Keratinocyte (primary cell): ENCODE data around the gene NLRX1. TPM values are rescaled to one million over a fixed set of nuclear protein-coding genes. Genes with fewer than 3 reads are reported as not detected.

Experiments used
- DNase-seq: peaks from one replicate; pipeline ENCODE4 v3.0.0-alpha.2; 2011; ENCODE audit warnings: low read depth, missing footprints, low spot score
- FAIRE-seq: peaks from 2 replicates; lab custom pipeline; 2011; peaks lifted over from hg19 to GRCh38; lab: Jason Lieb, UNC
- H2AFZ ChIP-seq: 2 replicates; pipeline ENCODE4 v1.6.0; 2012; ENCODE audit warnings: low read length, control low read depth, inconsistent platforms; ENCODE audit not compliant: control insufficient read depth
- H3K27ac ChIP-seq: 2 replicates; pipeline ENCODE4 v1.5.1; 2011; ENCODE audit warnings: low read length; ENCODE audit not compliant: control insufficient read depth, insufficient read depth
- H3K27me3 ChIP-seq: 3 replicates; pipeline ENCODE4 v1.6.0; 2011; ENCODE audit warnings: low read length; ENCODE audit not compliant: control insufficient read depth, insufficient read depth; ENCODE audit errors: extremely low read depth
- H3K36me3 ChIP-seq, 2 experiments: 2 replicates in 1 of 2; 3 replicates in 1 of 2; pipeline ENCODE4 v1.5.1; 2011; ENCODE audit warnings: low read length in 2 of 2, mild to moderate bottlenecking in 1 of 2; ENCODE audit not compliant: control insufficient read depth in 2 of 2, insufficient read depth in 2 of 2; ENCODE audit errors: extremely low read depth in 1 of 2
- H3K4me1 ChIP-seq: 3 replicates; pipeline ENCODE4 v1.5.1; 2011; ENCODE audit warnings: low read length; ENCODE audit not compliant: control insufficient read depth, insufficient read depth; ENCODE audit errors: extremely low read depth
- H3K4me2 ChIP-seq: 3 replicates; pipeline ENCODE4 v1.6.0; 2011; ENCODE audit warnings: low read depth, low read length; ENCODE audit not compliant: control insufficient read depth, insufficient read depth; ENCODE audit errors: extremely low read depth
- H3K4me3 ChIP-seq, 3 experiments: fragments of 200-600 bp in 1 of 3; sonication (generic) in 1 of 3; 2 replicates in 2 of 3; 3 replicates in 1 of 3; pipeline ENCODE4 v1.5.1; 2011 to 2016; ENCODE audit warnings: low read length in 3 of 3, mild to moderate bottlenecking in 3 of 3, control low read depth in 2 of 3, inconsistent platforms in 1 of 3, low read depth in 1 of 3, mixed read lengths in 1 of 3, mixed run types in 1 of 3, moderate library complexity in 1 of 3; ENCODE audit not compliant: control insufficient read depth in 2 of 3, insufficient read depth in 2 of 3; ENCODE audit errors: extremely low read depth in 1 of 3
- H3K79me2 ChIP-seq: 2 replicates; pipeline ENCODE4 v1.6.0; 2012; ENCODE audit warnings: low read length; ENCODE audit not compliant: control insufficient read depth, insufficient read depth
- H3K9ac ChIP-seq: 3 replicates; pipeline ENCODE4 v1.6.0; 2011; ENCODE audit warnings: low read length; ENCODE audit not compliant: control insufficient read depth, insufficient read depth; ENCODE audit errors: extremely low read depth
- H3K9me1 ChIP-seq: 3 replicates; pipeline ENCODE4 v1.6.0; 2011; ENCODE audit warnings: low read length; ENCODE audit not compliant: control insufficient read depth, insufficient read depth; ENCODE audit errors: extremely low read depth
- H3K9me3 ChIP-seq: 2 replicates; pipeline ENCODE4 v1.5.1; 2012; ENCODE audit warnings: low read depth, low read length; ENCODE audit not compliant: control insufficient read depth
- H4K20me1 ChIP-seq: 3 replicates; pipeline ENCODE4 v1.6.0; 2011; ENCODE audit warnings: low read length; ENCODE audit not compliant: control insufficient read depth, insufficient read depth; ENCODE audit errors: extremely low read depth
- EZH2 ChIP-seq: IDR thresholded peaks from one replicate; pipeline ENCODE4 v1.6.1; 2012; ENCODE audit warnings: inconsistent platforms, mild to moderate bottlenecking, low read length, moderate library complexity
- dilution Hi-C: fragments of 300-500 bp; cut with MboI; formaldehyde crosslinking; loops from one replicate; pipeline ENCODE4 v1.7.0; 2020; ENCODE audit warnings: low sequenced_read_pairs; ENCODE audit not compliant: extremely low pct_ligation_motif_present
- polyA plus RNA-seq, 5 experiments: library from polyadenylated mRNA; depleted of rRNA in 3 of 5; stranded (reverse) in 3 of 5; stranded (forward) in 1 of 5; unstranded in 1 of 5; fragments of >200 nt; gene quantifications; 1 replicate in 1 of 5; 2 replicates in 3 of 5; 3 replicates in 1 of 5; pipeline versions ENCODE4 v1.2.1 to v1.2.3, GENCODE V29; 2011 to 2012; ENCODE audit warnings: missing spikeins in 2 of 5, low read depth in 1 of 5, low replicate concordance in 1 of 5
- TF ChIP-seq, protein P1 (sequence below), 3 experiments: IDR thresholded peaks in 1 of 3; conservative IDR thresholded peaks in 1 of 3; optimal IDR thresholded peaks in 1 of 3; 2 replicates in 2 of 3; 3 replicates in 1 of 3; pipeline versions ENCODE3 to v1.5.1; 2011; ENCODE audit warnings: low read length in 3 of 3, mild to moderate bottlenecking in 3 of 3, moderate library complexity in 2 of 3, control low read depth in 1 of 3, inconsistent platforms in 1 of 3; ENCODE audit not compliant: insufficient read depth in 2 of 3; ENCODE audit errors: extremely low read depth in 1 of 3

The NLRX1 gene
- polyA plus RNA-seq, 1 donor (not counting 4 experiments of a cell fraction or from before 2014, with no cell fraction given): 8.1 TPM

DNA sequence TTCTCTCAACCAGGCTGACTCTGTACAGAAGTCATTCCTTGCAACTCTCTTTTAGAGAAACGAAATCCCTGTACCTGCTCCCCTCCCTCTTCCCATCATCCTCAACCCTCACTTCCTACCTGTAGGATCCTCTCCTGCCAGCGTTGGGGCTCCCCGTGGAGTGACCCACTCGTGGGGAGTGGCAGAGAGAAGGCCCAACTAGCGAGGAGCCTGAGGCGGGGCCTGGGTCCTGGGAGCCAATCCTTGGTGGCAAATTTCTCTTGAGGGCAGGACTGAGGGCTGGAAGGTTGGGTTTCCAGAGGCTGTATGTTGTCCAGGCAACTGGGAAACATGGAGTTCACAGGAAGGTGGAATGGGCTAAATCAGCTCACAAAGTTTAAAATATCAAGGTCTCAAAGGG is 27.2 kb downstream of the NLRX1 start:
- Histone ChIP-seq H3K4me2 (no peak overlapping the region), H3K9me3 (no peaks in the 10 kb centered on the region), H3K4me3 (no peak overlapping the region), H2AFZ (no peak overlapping the region), H3K9ac (no peak overlapping the region), H3K4me1 (no peaks in the 10 kb centered on the region), H3K9me1 (no peaks in the 10 kb centered on the region), H3K36me3 (no peaks in the 10 kb centered on the region), H4K20me1 (no peaks in the 10 kb centered on the region), H3K79me2 (no peaks in the 10 kb centered on the region), H3K27ac (no peak overlapping the region), H3K27me3 (no peaks in the 10 kb centered on the region)
- DNase-seq: no peak
- TF ChIP-seq, protein P1, sequence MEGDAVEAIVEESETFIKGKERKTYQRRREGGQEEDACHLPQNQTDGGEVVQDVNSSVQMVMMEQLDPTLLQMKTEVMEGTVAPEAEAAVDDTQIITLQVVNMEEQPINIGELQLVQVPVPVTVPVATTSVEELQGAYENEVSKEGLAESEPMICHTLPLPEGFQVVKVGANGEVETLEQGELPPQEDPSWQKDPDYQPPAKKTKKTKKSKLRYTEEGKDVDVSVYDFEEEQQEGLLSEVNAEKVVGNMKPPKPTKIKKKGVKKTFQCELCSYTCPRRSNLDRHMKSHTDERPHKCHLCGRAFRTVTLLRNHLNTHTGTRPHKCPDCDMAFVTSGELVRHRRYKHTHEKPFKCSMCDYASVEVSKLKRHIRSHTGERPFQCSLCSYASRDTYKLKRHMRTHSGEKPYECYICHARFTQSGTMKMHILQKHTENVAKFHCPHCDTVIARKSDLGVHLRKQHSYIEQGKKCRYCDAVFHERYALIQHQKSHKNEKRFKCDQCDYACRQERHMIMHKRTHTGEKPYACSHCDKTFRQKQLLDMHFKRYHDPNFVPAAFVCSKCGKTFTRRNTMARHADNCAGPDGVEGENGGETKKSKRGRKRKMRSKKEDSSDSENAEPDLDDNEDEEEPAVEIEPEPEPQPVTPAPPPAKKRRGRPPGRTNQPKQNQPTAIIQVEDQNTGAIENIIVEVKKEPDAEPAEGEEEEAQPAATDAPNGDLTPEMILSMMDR (optimal IDR thresholded peaks at IDR 0.05 in 1 of 3, IDR thresholded peaks at IDR 0.05 in 1 of 3, conservative IDR thresholded peaks at IDR 0.05 in 1 of 3; ENCODE audit: extremely low read depth in 1 of 3, insufficient read depth in 2 of 3, low read length in 3 of 3): no peak
- no peak for TF ChIP-seq EZH2
- dilution Hi-C loops: no loop called here
- no peak for FAIRE-seq

DNA sequence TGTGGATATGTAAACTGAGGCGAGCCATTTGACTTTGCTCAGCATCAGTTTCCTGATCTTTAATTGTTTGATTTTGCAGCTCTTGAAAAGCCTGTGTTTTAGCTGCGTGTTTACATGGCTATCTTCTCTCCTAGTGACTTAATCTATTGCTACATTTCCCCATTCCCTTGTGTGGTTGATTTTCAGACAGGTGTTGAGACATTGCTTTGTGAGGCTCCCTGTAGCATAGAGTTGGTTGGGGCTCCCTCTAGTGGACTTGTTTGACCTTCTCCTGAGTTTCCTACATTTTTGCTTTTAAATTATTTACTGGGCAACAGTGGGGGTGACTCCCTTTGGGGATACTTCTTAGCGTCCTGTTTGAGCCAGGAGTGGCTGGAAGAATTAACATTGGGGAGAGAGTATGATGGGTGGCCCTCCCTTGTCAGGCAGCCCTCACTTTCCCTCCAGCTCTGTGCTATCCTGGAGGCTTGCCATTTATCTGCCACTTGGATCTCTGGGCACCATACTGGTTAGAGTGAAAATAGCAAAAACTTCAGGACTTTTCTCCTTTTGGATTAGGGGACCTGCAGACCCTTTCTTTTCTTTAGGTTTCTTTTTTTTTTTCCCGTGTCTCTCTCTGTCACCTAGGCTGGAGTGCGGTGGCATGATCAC is 28.4 kb downstream of the NLRX1 start:
- H3K9me1 ChIP-seq: no peaks in the 10 kb centered on the region
- no peak overlapping the region for H2AFZ ChIP-seq
- no peaks in the 10 kb centered on the region for H3K27me3 ChIP-seq
- H3K9me3 ChIP-seq: no peaks in the 10 kb centered on the region
- H3K79me2 ChIP-seq: no peaks in the 10 kb centered on the region
- no peaks in the 10 kb centered on the region for H4K20me1 ChIP-seq
- no peak overlapping the region for H3K27ac ChIP-seq
- FAIRE-seq (peak; percentile 74), DNase-seq (no peak)
- dilution Hi-C loops: no loop called here
- no peaks in the 10 kb centered on the region for H3K4me1 ChIP-seq
- no peaks in the 10 kb centered on the region for H3K36me3 ChIP-seq
- no peak overlapping the region for H3K9ac ChIP-seq
- TF ChIP-seq, protein P1 (optimal IDR thresholded peaks at IDR 0.05 in 1 of 3, IDR thresholded peaks at IDR 0.05 in 1 of 3, conservative IDR thresholded peaks at IDR 0.05 in 1 of 3; ENCODE audit: extremely low read depth in 1 of 3, insufficient read depth in 2 of 3, low read length in 3 of 3): peak; percentile 65 to 82 (median 75)
- no peak for TF ChIP-seq EZH2
- no peak overlapping the region for H3K4me3 ChIP-seq
- no peak overlapping the region for H3K4me2 ChIP-seq
